HG03025 (cell line): Measurements from ENCODE around the gene TAF1.
"Not testable (repeated sequence)": the region's sequence is repeated elsewhere in the genome, so short reads cannot be mapped to it uniquely, and the experiment has no call there.

Source experiments
- ATAC-seq: cut with Tn5 transposase; IDR thresholded peaks from one replicate; pipeline ENCODE4 v1.9.1; 2021; ENCODE audit warnings: mild to moderate bottlenecking, moderate library complexity; ENCODE audit not compliant: unreplicated experiment, low FRiP score

The TAF1 gene

GRCh38 chrX:71438750-71439149 is 72.6 kb downstream of the TAF1 start:
- no peak for ATAC-seq

- ATAC-seq: no peak
These were observed 73.3 kb downstream of the TAF1 start for GRCh38 chrX:71439420-71439819.

GRCh38 chrX:71439896-71440295 is 73.7 kb downstream of the TAF1 start:
- no peak for ATAC-seq

DNA sequence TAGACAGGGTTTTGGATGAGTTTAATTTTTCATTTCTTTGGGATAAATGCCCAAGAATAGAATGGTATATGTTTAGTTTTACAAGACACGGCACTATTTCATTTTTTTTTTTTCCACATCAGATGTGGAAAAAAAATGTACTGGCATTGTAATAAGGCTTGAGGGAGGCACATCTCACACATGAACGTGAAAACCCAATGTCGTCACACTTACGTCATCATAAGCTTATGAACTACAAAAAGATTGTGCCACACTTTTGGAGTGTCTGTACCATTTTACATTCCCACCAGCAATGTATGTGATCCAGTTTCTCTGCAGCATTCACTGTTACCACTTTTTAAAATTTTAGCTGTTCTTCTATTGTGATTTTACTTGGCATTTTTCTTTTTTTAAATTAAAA is 74.2 kb downstream of the TAF1 start:
- no peak for ATAC-seq

- ATAC-seq: not testable (repeated sequence)
These were observed 75.7 kb downstream of the TAF1 start for GRCh38 chrX:71441809-71442208.

DNA sequence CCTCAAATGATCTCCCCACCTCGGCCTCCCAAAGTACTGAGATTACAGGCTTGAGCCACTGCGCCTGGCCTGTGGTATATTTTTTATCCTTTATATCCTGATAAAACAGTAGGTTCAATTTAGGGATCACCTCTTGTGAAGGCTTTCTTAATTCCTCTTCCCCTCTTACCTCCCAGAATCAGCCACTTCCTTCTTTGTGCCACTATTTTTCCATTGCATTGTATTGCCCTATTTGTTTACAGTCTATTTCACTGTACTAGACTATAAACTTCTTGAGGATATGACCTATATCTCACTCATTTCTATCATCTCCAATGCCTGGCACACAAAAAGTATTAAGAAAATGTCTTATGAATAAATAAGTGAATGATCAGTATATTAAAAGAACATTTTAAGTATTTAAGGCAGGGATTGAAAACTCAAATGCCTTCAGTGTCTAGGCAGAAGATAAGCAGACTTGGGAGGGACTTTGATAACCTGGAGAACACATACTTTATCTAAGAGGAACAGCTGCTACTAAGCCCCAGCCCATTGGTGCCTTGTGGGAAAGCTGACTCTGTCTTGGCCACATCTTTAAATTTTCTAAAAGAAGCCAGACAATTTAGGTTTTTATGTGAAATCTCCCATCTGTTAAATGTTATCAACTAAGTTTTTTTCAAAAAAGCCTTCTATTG is 84.4 kb downstream of the TAF1 start:
- no peak for ATAC-seq

GRCh38 chrX:71451518-71451917 is 85.4 kb downstream of the TAF1 start:
- ATAC-seq: not testable (repeated sequence)

- ATAC-seq: no peak
These were observed 86.9 kb downstream of the TAF1 start for GRCh38 chrX:71453056-71453455.

- no peak for ATAC-seq
These were observed 88.1 kb downstream of the TAF1 start for GRCh38 chrX:71454222-71454621.

- no peak for ATAC-seq
These were observed 92.7 kb downstream of the TAF1 start for GRCh38 chrX:71458866-71459265.

DNA sequence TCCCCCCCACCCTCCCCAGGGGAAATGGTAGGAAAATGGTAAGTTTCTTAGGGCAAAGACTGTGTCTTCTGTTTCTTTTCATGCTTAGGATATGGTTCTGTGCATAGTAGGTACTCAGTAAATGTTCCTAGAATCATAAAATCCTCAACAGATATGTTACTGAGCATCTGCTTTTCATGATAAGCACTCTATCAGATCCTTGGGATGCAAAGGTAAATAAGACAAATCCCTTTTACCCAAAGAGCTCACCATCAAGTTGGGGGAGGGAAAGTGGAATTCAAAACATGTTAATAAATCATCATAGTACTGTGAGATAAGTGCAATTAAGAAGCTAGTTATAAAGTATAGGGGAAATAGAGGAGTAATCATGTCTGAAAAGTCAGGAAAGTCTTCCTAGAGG is 98.8 kb downstream of the TAF1 start:
- ATAC-seq: no peak

- ATAC-seq: no peak
These were observed 100.9 kb downstream of the TAF1 start for GRCh38 chrX:71466979-71467523.

- no peak for ATAC-seq
These were observed 109.8 kb downstream of the TAF1 start for GRCh38 chrX:71475785-71476540.

- no peak for ATAC-seq
These were observed 116.2 kb downstream of the TAF1 start for GRCh38 chrX:71482228-71482958.

DNA sequence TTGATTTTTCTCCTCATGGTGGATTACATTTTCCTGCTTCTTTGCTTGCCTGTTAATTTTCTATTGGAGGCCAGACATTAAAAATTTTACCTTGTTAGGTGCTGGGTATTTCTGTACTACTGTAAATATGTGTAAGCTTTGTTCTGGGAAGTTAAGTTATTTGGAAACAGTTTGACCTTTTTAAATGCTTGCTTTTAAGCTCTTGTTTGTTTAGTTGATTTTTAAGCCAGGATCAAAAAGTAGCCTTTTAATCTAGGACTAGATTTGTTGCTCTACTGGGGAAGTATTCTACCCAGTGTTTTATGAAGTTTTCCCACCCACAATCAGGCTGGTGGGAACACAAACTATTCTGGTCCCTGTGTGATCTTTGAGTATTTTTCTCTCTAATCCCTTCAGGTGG is 121.7 kb downstream of the TAF1 start:
- ATAC-seq: no peak

DNA sequence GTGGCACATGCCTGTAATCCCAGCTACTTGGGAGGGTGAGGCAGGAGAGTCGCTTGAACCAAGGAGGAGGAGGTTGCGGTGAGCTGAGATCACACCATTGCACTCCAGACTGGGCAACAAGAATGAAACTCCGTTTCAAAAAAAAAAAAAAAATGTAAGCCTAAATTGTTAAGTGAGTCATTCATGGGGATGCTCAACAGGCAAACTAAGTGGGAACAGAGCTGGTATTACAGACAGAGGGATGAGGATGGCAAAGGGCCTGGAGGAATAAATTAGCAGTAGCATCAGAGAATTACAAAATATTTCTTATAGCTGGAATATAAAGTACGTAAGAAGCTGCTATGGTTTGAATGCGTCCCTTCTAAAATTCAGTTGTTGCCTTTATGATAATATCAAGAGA is 123.4 kb downstream of the TAF1 start:
- ATAC-seq: no peak

DNA sequence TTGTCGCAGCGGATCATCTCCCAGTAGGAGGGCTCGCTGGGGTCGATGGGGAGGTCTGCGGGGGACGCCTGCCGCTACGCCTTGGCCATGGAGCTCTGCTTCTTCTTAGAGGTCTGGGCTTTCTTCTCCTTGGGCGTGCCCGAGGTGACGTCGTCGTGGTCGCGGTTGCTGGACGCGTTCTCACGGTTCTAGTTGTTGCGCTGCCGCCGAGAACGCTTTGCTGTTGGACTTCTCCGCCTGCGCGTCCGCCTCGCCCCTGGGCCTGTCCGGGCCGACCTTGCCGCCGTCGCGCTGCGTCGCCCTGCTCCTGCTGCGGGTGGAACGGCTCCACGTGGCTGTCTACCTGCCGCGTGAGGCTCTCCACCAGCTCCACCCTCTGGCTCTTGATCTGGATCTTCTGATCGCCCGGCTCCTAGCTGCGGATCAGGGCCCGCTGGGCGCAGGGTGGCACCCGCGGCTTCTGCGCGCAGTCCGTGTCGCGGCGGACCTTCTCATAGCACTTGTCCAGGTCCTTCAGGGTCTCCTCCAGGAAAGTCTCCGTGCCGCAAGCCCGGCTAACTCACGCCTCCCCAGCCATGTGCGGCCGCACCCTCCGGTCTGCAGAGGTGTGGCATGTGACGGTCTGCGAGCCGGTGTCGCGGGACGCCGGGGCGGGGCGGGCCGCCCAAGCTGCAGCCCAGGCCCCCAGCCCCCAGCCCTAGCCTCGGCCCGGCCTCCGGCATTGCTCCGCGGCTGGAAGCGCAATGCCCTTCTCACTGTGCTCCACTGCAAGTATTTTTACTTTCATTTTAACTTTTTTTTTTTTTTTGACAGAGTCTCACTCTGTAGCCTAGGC is 126.3 kb downstream of the TAF1 start:
- no peak for ATAC-seq

- no peak for ATAC-seq
These were observed 127.0 kb downstream of the TAF1 start for GRCh38 chrX:71493111-71493613.

GRCh38 chrX:71495979-71496378 is 129.8 kb downstream of the TAF1 start:
- ATAC-seq: not testable (repeated sequence)

DNA sequence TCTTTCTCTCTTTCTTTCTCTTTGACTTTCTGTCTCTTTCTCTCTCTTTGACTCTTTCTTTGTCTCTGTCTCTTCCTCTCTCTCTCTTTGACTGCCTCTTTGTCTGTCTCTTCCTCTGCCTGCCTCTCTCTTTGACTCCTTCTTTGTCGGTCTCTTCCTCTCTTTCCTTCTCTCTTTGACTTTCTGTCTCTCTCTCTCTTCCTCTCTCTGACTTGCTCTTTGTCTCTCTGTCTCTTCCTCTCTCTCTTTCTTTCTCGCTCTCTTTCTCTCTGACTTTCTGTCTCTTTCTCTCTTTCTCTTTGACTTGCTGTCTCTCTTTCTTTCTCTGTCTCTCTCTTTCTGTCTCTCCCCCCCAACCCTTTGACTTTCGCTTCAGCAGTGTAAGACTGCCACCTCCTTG is 130.3 kb downstream of the TAF1 start:
- ATAC-seq: no peak
